VCaP (cell line): ENCODE data around the gene OGFOD3.

ENCODE experiments used
- H3K27ac ChIP-seq: fragments of 450-650 bp; 2 replicates; pipeline ENCODE4 v1.5.1; 2017
- TF ChIP-seq, protein P1 (sequence below): fragments of 450-650 bp; conservative IDR thresholded peaks from 2 replicates; pipeline ENCODE4 v1.5.1; 2017; ENCODE audit warnings: mild to moderate bottlenecking, moderate library complexity

OGFOD3 gene

DNA sequence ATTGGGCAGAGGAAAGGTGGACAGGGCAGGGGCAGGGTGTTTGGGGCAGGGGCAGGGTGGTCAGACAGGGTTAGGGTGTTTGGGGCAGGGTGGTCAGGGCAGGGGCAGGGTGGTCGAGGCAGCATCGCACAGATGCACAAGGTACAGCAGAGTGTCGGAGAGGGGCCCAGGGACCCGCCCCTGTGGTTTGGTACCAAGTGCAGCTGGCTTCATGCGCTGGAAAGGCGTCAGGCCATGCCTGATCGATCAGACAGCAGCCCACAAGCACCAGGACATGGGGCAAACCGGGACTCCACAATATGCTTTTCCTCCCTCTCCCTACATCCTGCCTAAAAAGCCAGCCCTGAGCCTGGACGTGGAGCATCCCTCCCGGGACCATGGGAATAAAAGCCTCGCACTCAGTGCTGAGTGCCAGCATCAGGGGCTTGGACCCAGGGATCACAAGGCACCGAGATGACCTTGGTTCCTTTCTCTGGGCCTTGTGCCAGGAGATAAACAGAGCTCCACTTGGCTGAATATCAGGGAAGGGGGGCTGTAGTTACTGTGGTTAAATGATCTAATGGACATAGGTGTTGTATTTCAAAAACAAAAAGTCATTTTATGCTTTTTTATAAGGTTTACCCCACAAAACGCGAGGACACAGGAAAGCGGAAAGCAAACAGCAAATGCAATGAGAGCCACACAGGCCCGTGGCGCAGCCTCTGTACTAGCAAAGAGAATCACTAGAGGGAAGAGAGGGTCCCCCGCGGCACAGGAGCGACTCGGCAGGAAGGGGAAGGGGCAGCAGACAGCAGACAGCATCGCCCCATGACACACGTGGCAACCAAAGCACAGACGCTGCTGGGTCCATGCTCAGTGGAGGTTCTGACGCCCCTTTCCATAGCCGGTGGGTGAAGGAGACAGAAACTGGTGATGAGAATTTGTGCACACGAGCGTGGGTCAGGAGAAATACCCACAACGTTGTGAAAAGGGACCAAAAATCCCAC, 5.6 kb downstream of the OGFOD3 start:
- peak overlapping the region; percentile 72 for H3K27ac ChIP-seq
- TF ChIP-seq, protein P1, sequence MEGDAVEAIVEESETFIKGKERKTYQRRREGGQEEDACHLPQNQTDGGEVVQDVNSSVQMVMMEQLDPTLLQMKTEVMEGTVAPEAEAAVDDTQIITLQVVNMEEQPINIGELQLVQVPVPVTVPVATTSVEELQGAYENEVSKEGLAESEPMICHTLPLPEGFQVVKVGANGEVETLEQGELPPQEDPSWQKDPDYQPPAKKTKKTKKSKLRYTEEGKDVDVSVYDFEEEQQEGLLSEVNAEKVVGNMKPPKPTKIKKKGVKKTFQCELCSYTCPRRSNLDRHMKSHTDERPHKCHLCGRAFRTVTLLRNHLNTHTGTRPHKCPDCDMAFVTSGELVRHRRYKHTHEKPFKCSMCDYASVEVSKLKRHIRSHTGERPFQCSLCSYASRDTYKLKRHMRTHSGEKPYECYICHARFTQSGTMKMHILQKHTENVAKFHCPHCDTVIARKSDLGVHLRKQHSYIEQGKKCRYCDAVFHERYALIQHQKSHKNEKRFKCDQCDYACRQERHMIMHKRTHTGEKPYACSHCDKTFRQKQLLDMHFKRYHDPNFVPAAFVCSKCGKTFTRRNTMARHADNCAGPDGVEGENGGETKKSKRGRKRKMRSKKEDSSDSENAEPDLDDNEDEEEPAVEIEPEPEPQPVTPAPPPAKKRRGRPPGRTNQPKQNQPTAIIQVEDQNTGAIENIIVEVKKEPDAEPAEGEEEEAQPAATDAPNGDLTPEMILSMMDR = no peak

DNA sequence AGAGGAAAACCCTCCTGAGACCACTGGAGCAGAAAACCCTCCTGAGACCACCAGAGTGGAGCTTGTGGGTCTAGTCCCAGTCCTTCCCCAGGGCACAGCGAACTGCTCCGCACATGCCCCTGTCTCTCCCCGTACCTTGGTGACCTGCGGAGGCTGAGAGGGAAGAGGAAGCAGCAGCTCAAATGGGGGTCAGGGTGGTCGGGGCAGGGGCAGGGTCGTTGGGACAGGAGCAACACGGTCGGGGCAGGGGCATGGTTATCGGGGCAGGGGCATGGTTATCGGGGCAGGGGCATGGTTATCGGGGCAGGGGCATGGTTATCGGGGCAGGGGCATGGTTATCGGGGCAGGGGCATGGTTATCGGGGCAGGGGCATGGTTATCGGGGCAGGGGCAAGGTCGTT, 6.3 kb downstream of the OGFOD3 start:
- H3K27ac ChIP-seq = peak overlapping the region; percentile 72; the same call in 1 of the 2 replicates

DNA sequence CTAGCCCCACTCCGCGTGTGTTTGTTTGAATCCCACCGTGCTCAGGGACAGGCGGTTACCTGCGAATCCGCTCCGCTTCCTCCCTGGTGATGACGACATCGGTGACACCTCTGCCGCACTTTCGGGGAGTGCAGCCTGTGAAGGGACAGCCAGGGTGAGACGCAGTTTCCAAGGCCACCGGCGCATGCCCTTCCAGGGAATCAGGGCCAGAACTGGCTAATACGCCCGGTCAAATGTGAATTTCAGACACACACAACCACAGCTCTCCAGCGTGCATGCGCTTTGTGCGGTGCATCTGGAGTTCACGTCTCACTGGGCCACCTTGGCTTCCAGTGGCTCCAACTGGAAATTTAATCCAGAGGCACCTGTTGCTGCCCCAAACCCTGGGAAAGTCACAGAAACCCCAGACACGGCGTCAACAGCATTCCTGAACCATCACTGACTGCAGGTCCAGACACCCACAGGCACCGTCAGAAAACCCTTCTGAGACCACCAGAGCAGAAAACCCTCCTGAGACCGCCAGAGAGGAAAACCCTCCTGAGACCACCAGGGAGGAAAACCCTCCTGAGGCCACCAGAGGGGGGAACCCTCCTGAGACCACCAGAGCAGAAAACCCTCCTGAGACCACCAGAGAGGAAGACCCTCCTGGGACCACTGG, 6.9 kb downstream of the OGFOD3 start:
- TF ChIP-seq, protein P1 = no peak
- no peak overlapping the region for H3K27ac ChIP-seq

DNA sequence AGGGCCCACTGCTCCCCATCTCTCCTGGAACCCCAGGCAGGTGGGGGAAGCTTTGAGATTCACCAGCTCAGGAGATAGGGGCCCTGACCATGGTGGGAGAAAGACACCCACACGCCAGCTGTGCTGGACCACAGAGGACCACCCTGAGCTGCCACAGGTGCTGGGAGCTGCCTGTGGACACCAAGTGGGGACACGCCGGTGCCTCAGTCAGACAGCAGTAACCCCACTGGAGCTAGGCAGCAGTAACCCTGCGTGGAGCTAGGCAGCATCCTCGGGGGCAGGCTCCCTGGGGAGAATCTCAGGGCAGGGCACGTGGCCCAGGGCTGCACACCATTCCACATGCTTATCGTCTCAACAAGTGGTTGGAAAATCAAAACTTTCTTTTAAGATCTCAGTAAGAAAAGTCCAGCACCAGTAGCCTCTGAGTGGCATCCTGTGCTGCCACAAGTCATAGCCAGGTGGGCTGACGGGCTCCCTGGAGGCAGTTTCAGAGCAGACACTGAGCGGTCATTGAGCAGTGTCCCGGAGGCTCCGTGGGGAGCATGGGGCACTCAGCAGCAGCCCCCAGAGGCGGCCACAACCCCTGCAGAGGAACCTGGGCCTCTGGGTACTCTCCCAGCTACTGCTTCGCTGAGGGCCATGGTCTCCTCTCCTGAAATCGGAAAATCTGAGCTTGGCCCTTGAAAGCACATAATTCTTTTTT, 8.2 kb downstream of the OGFOD3 start:
- TF ChIP-seq, protein P1 = no peak
- no peak overlapping the region for H3K27ac ChIP-seq

DNA sequence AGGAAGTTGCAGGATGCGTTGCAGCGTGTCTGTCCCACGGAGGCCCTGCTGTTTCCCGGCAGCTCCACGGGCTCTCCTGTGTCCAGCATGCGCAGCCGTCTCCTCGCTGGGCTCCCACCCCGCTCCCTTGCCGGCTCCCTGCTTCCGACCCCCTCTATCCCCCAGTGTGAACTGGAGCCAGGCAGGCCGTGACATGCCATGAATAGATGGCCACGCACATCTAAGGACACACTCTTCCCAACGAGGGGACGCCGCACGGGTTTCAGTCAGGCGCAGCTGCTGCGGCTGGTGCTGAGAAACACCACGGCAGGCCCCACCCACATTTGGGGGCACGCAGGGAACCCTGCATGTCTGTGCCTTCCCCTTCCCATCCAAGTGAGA, 9.5 kb downstream of the OGFOD3 start:
- TF ChIP-seq, protein P1 = no peak
- no peak overlapping the region for H3K27ac ChIP-seq

DNA sequence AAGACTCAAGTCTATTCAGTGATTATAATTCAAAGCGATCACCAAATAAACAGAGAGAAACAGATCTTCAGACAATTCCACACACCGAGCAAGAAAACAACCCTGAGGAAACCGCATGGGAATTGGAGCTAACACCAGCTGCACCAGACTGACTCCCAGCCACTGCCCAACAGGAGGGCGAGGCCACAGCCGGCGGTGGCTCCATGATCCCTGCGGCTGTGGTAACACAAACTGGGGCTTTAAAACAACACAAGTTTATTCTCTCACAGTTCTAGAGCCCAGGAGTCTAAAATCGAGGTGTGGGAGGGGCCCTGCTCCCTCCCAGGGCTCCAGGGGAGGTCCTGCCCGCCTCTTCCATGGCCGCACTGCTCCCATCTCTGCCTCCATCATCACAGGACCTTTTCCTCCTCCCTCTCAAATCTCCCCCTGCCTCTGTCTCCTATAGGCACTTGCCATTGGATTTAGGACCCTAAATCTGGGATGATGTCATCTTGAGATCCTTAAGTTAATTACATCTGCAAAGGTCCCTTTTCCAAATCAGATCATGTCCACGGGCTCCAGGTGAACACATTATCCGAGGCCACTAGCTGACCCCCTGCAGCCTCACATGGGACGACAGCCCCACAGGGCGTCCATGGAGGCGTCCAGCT, 10.0 kb downstream of the OGFOD3 start:
- H3K27ac ChIP-seq = no peak overlapping the region
- TF ChIP-seq, protein P1 = no peak

DNA sequence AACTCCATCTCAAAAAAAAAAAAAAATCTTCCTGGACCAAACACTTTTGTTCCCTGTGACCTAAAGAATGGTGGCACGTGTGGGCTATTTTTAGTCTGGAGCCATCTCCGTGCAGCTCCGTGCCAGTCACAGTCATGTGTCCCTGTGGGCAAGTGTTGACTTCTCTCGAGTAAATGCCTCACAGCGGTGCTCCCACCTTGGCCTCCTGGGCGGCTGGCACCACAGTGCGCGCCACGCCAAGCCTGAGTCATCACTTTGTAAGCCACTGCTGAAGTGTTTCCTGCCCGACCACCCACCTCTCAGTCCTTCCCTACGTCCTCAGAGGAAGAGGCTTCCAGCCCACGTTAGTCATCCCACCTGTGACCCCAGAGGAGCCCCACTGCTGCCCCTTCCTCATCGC, 11.1 kb downstream of the OGFOD3 start:
- TF ChIP-seq, protein P1 = no peak
- H3K27ac ChIP-seq = no peak overlapping the region
